ENCODE results near the gene PHOSPHO1.

DNA sequence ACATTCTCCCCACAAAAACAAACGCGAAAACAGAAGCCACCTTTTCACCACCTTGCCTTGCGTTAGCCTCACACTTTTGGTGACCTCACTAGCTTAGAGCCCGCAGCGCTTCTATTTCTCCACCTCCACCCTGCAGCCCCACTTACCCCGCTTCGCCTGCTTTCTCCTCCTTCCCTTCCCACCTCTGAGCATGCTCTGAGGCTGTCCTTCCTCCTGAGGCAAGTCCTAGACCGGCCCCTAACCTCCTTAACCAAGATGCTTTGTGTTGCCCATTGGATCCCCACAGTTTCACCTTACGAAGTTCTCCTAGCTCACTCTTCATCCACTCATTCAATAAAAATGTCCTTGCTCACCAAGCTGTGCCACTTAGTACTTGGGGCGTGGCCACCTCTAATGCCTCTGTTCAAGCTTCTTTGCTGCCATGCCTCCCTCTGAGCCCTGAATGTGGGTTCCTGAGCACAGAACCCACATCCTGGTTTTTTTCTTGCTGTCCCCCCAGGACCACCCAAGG, 21.5 kb downstream of the PHOSPHO1 start:
- TF ChIP-seq, protein P1, sequence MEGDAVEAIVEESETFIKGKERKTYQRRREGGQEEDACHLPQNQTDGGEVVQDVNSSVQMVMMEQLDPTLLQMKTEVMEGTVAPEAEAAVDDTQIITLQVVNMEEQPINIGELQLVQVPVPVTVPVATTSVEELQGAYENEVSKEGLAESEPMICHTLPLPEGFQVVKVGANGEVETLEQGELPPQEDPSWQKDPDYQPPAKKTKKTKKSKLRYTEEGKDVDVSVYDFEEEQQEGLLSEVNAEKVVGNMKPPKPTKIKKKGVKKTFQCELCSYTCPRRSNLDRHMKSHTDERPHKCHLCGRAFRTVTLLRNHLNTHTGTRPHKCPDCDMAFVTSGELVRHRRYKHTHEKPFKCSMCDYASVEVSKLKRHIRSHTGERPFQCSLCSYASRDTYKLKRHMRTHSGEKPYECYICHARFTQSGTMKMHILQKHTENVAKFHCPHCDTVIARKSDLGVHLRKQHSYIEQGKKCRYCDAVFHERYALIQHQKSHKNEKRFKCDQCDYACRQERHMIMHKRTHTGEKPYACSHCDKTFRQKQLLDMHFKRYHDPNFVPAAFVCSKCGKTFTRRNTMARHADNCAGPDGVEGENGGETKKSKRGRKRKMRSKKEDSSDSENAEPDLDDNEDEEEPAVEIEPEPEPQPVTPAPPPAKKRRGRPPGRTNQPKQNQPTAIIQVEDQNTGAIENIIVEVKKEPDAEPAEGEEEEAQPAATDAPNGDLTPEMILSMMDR (IDR thresholded peaks at IDR 0.05) = no peak
- TF ChIP-seq POLR2AphosphoS5 (IDR thresholded peaks at IDR 0.05) (no peak), POLR2A (IDR thresholded peaks at IDR 0.05) (no peak)

Data from gastroesophageal sphincter (tissue), 3 donors.